ENCODE results near the gene NCOA1.

Gene NCOA1

GRCh38 chr2:24613154-24613814 lies 122.2 kb downstream of the NCOA1 start:
- ChIA-PET CTCF (interaction anchor here (0.8 to 2.6 kb wide), 12 partner anchors 9 to 222 kb away, joined by 3 to 14 read pairs (median 4); no protein-coding TSS in a partner anchor), POLR2A (interaction anchor here (0.6 kb wide), 1 partner anchor 186 kb away, joined by 4 read pairs; no protein-coding TSS in a partner anchor)
- TF ChIP-seq, protein P1, sequence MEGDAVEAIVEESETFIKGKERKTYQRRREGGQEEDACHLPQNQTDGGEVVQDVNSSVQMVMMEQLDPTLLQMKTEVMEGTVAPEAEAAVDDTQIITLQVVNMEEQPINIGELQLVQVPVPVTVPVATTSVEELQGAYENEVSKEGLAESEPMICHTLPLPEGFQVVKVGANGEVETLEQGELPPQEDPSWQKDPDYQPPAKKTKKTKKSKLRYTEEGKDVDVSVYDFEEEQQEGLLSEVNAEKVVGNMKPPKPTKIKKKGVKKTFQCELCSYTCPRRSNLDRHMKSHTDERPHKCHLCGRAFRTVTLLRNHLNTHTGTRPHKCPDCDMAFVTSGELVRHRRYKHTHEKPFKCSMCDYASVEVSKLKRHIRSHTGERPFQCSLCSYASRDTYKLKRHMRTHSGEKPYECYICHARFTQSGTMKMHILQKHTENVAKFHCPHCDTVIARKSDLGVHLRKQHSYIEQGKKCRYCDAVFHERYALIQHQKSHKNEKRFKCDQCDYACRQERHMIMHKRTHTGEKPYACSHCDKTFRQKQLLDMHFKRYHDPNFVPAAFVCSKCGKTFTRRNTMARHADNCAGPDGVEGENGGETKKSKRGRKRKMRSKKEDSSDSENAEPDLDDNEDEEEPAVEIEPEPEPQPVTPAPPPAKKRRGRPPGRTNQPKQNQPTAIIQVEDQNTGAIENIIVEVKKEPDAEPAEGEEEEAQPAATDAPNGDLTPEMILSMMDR (IDR thresholded peaks at IDR 0.05; ENCODE audit: control extremely low read depth, extremely low read depth, low read depth, missing control alignments) = peak; percentile 29
- peak; percentile 54 for DNase-seq (ENCODE audit: extremely low spot score)

DNA sequence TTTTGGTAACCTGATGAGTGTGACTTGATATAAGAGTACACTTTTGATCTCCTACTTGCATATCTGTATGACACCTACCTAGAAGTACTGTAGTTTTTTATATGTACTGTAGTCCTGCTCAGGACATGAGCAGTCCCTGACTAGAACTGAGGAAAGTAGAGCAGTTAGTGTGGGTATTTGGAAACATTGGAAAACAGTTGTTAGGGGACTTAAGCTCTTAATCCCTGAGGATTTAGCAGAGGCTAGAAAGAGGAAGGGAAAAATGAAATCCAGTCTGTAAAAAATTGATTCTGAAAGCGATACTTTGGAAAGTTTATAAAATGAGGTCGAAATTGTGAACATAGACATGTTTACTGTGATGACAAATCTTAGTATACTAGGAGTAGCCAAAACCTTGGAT lies 125.6 kb downstream of the NCOA1 start:
- TF ChIP-seq, protein P1 (IDR thresholded peaks at IDR 0.05; ENCODE audit: control extremely low read depth, extremely low read depth, low read depth, missing control alignments) = no peak
- ChIA-PET POLR2A (no interaction called here), CTCF (no interaction called here)
- DNase-seq (ENCODE audit: extremely low spot score) = no peak

- ChIA-PET POLR2A (no interaction called here), CTCF (no interaction called here)
- TF ChIP-seq, protein P1 (IDR thresholded peaks at IDR 0.05; ENCODE audit: control extremely low read depth, extremely low read depth, low read depth, missing control alignments) = no peak
- no peak for DNase-seq (ENCODE audit: extremely low spot score)
These were observed 126.4 kb downstream of the NCOA1 start for GRCh38 chr2:24617424-24617823.

- DNase-seq (ENCODE audit: extremely low spot score) = no peak
- TF ChIP-seq, protein P1 (IDR thresholded peaks at IDR 0.05; ENCODE audit: control extremely low read depth, extremely low read depth, low read depth, missing control alignments) = no peak
- ChIA-PET POLR2A (no interaction called here), CTCF (no interaction called here)
These were observed 127.1 kb downstream of the NCOA1 start for GRCh38 chr2:24618144-24618543.

GRCh38 chr2:24618680-24619079 lies 127.6 kb downstream of the NCOA1 start:
- POLR2A ChIA-PET = no interaction called here
- TF ChIP-seq, protein P1 (IDR thresholded peaks at IDR 0.05; ENCODE audit: control extremely low read depth, extremely low read depth, low read depth, missing control alignments) = no peak
- CTCF ChIA-PET = no interaction called here

DNA sequence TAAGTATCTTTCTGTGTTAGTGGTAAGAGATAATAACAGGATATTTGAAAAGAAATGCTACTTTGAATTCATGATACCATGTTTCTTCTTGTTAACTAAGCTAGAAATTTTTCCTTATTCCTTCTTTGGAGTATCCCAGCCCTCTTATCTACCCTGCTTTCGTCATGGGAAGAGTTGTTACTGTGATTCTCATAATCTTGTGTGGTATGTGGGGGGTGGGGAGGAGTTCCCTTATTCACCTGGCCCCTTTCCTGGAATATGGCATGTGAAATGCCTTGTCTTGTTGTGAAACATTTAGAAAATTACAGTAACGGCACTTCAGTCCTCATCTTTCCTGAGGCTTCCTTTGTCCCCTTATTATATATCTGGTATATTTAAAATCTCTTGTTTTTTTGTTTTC lies 129.9 kb downstream of the NCOA1 start:
- CTCF ChIA-PET = no interaction called here
- DNase-seq (ENCODE audit: extremely low spot score) = no peak
- POLR2A ChIA-PET = no interaction called here
- TF ChIP-seq, protein P1 (IDR thresholded peaks at IDR 0.05; ENCODE audit: control extremely low read depth, extremely low read depth, low read depth, missing control alignments) = no peak

More at GRCh38 chr2:24618680-24619079, 127.6 kb downstream of the NCOA1 start:
- DNase-seq (ENCODE audit: extremely low spot score) = no peak

All from GM10248 (cell line).